Skin epidermis (tissue), 12 donors: ENCODE measurements around the gene CTDSP2.
"Not testable (repeated sequence)": the region's sequence is repeated elsewhere in the genome, so short reads cannot be mapped to it uniquely, and the experiment has no call there.

Experiments
- H3K27ac ChIP-seq, 21 experiments: fragments of 200-600 bp; sonication (generic) in 11 of 21; one replicate each; pipeline ENCODE4 v1.5.0; 2020; ENCODE audit warnings: mild to moderate bottlenecking in 3 of 21, inconsistent platforms in 2 of 21, moderate library complexity in 2 of 21
- H3K4me3 ChIP-seq, 7 experiments: fragments of 200-600 bp; sonication (generic) in 2 of 7; one replicate each; pipeline ENCODE4 v1.5.0; 2020; ENCODE audit warnings: inconsistent platforms in 2 of 7, mild to moderate bottlenecking in 2 of 7, moderate library complexity in 1 of 7

Gene CTDSP2, protein sequence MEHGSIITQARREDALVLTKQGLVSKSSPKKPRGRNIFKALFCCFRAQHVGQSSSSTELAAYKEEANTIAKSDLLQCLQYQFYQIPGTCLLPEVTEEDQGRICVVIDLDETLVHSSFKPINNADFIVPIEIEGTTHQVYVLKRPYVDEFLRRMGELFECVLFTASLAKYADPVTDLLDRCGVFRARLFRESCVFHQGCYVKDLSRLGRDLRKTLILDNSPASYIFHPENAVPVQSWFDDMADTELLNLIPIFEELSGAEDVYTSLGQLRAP

DNA sequence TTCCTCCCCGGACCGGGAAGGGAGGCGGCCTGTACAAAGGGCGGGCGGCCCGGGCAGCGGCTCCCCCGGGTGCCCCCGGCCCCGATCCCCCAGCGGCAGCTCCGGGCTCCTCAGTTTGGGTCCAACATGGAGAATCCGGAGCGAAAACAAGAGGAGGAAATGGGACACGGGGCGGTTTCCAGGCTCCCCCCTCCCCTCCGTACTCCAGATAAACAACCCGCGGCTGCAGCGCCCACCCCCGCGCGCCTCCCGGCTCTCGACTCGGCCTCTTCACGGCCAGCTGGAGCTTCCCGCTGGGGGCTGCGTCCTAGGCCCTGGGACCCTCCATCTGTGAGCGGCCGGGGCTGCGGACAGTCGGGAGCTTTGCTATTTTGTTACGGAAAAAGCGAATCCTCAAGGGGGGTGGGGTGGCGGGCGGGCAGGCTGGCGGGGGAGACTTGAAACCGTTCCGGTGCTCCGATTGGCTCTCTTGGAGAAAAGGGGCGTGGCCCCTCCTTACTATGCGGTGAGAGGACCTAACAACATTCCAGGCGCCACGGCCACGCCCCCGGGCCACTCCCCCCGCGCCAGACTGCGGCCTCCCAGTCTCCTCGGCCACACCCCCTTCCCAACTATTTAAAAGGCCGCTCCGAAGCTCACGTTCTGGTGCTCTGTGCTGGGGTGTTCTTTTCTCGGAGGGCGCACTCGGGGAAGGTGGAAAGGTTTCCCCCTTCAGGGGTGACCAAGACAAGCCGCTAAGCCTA lies at the start of gene CTDSP2:
CTDSP2 (minus strand) TSS at position 153 of the 743 bp plus-strand sequence. CDS start 294 bp downstream, outside the sequence.
- Histone ChIP-seq H3K27ac (peak within 1 kb of the TSS; percentile 85 to 100 (median 99)), H3K4me3 (peak within 1 kb of the TSS; percentile 84 to 99 (median 89))

DNA sequence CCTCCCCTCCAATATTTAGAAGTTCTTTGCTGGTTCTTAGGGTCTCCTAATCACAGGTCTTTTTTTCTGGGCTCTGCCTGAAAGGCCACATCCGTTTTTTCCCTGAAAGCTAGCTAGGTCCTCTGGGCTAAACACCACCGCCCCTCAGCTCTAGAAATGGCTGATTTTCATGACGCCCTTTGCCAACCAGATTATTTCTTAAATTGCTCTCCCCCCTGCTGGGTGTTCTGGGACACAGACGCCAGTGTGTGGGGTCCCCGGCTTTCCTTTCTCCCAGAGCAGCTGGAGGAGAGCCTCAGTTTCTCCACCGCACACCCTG lies 49.5 kb upstream of the CTDSP2 start:
- Histone ChIP-seq H3K4me3 (peak overlapping the region; percentile 36 to 58 (median 49)), H3K27ac (peak overlapping the region; percentile 88 to 100 (median 98))

GRCh38 chr12:57895389-57896114 lies 49.0 kb upstream of the CTDSP2 start:
- Histone ChIP-seq H3K4me3 (peak overlapping the region in 1 of 7 experiments; percentile 49), H3K27ac (peak overlapping the region in 20 of 21 experiments; percentile 91 to 100 (median 98))

- Histone ChIP-seq H3K27ac (peak overlapping the region in 20 of 21 experiments; percentile 41 to 100 (median 98)), H3K4me3 (no peak overlapping the region)
Measured at GRCh38 chr12:57894399-57895292, 48.1 kb upstream of the CTDSP2 start.

- Histone ChIP-seq H3K4me3 (no peak overlapping the region), H3K27ac (peak overlapping the region in 20 of 21 experiments; percentile 41 to 100 (median 98))
Measured at GRCh38 chr12:57893431-57894353, 47.2 kb upstream of the CTDSP2 start.

- Histone ChIP-seq H3K27ac (peak overlapping the region in 18 of 21 experiments; percentile 41 to 100 (median 98)), H3K4me3 (no peak overlapping the region)
Measured at GRCh38 chr12:57892232-57892972, 45.9 kb upstream of the CTDSP2 start.

DNA sequence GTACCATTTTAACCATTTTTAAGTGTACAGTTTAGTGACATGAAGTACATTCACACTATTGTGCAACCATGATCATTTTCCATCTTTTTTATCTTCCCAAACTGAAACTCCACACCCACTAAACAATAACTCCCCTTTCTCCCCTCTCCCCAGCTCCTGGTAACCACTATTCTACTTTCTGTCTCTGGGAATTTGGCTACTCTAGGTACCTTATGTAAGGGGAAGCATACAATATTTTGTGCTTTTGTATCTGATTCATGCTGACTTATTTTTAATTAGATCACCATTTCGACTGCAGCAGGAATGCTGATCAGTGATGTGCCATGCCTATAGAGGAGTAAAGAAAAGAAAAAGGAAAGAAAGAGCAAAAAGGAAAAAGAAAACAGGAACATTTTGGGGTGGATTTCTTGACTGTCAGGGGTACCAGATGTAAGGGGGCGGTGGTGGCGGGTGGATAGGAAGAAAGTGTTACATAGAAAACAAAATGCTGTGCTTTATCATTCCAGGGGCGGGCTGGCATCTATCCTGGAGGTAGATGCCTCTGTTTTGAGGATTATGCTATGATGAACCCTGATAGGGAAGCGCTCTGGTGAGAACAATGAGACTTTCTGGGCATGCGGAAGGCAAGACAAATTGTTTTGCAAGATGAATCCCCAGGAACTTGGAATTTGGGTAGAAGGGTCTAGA lies 45.2 kb upstream of the CTDSP2 start:
- no peak overlapping the region for H3K4me3 ChIP-seq
- peak overlapping the region in 16 of 21 experiments; percentile 4 to 100 (median 98) for H3K27ac ChIP-seq

DNA sequence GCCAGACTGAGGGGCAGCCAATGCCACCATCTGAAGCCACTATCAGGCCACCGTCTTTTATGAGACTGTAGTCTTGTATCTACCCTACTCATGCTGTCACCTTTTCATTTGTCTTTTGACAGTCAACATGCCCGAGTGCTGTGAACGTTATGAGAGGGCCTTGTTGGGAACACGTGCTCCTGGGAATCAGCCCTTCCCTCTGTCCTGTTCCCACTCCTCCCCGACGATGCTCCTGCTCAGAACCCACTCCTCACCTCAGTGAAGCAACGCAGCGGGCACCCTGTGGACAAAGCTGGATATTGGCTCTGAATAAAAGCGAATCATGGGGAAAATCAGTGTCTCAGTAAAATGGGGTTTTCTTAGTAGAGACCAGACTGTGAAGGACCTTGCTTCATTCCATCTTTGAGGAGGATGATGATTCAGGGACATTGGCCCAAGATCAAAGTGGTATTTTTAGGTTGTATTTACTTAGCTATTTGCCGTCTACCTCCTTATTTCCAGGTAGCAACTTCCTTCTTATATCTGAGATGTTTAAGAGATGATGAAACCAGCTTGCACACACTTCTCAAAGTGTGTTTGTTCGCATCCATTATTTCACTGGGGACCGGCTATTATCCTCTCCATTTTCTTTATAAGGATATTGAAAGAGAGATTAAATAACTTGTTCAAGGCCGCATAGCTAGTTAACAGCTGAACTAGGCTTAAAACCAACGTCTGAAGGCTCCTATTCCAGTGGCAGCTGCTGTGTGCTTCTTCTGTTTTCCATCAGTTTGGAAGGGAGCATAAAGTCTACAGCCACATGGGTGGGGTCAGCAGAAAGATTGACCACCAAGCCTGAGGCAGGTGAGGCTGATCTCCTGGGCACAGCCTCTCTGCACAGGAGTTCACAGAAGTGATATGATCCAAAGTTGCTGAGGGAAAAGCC lies 43.9 kb upstream of the CTDSP2 start:
- Histone ChIP-seq H3K27ac (peak overlapping the region in 20 of 21 experiments; percentile 64 to 100 (median 94)), H3K4me3 (no peak overlapping the region)

DNA sequence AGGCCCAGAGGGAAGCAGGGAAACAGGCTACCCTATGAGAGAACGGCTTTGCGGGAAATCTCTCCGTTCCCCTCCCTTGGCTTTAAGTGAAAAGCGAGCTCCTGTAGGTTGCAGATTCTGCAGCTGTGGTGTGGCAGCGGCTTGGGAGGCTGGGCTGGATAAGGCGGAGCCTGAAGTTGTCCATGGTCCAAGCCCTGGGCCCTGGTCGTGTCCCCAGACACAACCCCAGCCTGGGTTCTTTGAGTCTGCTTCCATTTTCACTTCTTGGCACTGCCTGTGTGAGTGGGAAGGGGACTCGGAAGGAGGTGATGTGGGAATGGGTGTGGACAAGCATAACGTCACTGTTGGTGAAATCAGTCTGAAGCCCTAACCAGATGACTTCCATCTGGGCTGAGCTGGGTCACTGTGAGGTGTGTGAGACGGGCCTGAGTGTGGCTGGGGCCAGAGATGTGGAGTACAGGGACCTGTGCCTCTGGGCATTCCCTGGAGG lies 43.0 kb upstream of the CTDSP2 start:
- Histone ChIP-seq H3K4me3 (peak overlapping the region in 3 of 7 experiments; percentile 5 to 10 (median 6)), H3K27ac (peak overlapping the region in 20 of 21 experiments; percentile 76 to 100 (median 94))

DNA sequence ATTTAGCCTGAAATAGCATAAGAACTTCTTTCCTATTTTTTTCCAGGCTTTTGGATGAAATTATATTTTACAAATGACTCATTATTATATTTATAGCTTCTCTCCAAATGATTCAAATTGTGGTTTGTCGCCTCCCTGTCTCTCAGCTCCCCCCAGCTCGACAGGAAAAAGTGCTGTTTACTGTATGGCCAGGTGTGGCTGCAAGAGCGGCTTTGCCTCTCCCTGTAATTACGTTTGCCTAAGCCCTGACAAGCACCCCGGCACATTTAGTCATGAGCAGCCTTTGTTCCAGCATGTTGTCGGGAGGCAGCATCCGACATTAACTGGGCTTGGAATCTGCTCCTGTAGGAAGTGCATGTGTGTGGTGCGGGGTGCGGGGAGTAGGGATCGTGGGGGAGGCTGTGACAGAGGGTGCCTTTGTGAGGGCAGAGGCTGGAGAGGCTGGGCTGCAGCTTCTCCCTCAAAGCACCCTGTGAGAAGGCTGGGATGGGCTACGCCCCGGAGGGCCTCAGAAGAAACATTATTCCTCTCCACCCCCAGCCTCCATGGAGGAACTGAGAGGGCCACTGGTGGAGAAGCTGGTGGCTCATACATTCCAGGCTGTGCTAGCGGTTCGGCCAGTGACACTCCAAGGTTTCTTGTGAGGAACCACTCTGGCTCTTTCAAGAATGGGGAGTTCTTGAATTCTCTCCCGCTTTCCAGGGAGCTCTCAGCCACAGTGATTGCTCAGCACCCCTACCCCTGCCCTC lies 42.1 kb upstream of the CTDSP2 start:
- H3K4me3 ChIP-seq: peak overlapping the region in 2 of 7 experiments; percentile 5 to 10
- H3K27ac ChIP-seq: peak overlapping the region in 20 of 21 experiments; percentile 76 to 100 (median 94)

GRCh38 chr12:57887631-57888408 lies 41.3 kb upstream of the CTDSP2 start:
- peak overlapping the region in 20 of 21 experiments; percentile 76 to 100 (median 92) for H3K27ac ChIP-seq
- peak overlapping the region in 2 of 7 experiments; percentile 3 to 5 for H3K4me3 ChIP-seq

DNA sequence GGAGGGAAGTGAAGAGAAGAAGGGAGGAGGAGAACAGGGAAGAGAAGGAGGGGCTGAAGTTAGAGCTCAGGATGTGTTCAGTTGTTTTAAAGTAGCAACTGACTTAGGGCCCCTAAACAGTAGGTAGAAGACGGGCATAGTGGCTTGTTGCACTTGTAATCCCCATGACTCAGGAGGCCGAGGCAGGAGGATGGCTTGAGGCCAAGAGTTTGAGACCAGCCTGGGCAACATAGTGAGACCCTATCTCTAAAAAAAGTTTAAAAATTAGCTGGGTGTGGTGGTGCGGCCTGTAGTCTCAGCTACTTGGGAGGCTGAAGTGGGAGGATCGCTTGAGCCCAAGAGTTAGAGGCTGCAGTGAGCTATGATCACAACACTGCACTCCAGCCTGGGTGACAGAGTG lies 40.4 kb upstream of the CTDSP2 start:
- peak overlapping the region in 16 of 21 experiments; percentile 79 to 100 (median 96) for H3K27ac ChIP-seq
- not testable (repeated sequence) for H3K4me3 ChIP-seq

DNA sequence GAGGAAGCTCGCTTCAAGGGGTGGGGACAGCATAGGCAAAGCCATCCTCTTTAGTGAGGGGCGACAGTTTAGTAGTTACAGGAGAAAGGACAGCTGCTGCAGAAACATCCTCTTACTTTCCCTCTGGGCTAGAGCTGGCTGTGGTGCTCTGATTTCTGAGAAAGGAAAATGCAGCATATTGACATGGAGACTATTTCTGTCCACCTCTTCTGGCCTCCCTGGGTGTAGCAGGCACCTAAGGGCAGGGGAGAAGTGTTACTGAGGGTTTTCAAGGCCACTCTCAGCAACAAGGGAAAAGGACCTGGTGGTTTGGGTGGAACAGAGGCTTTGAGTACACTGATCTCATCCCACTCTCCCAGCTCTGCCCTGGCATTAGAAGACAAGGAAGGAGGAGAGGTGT lies 40.0 kb upstream of the CTDSP2 start:
- peak overlapping the region in 13 of 21 experiments; percentile 15 to 100 (median 93) for H3K27ac ChIP-seq

DNA sequence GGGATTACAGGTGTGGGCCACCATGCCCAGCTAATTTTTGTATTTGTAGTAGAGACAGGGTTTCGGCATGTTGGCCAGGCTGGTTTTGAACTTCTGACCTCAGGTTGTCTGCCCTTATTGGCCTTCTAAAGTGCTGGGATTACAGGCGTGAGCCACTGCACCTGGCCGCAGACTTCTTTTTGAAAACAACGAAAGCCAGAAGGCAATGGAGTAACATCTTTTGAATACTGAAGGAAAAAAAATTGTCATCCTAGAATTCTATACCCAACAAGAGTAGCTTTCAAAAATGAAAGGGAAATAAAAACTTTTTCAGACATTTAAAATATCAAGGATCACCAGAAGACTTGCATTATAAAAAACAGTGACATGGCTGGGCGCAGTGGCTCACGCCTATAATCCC lies 38.7 kb upstream of the CTDSP2 start:
- Histone ChIP-seq H3K27ac (no peak overlapping the region), H3K4me3 (no peak overlapping the region)

More for the DNA sequence above, 40.0 kb upstream of the CTDSP2 start:
- no peak overlapping the region for H3K4me3 ChIP-seq
